ENCODE measurements around the gene EFCAB11. TPM values are rescaled to one million over a fixed set of nuclear protein-coding genes. Genes with fewer than 3 reads are reported as not detected.

EFCAB11 gene
- total RNA-seq, 1 experiment from 2014 or later = 18.1 TPM

DNA sequence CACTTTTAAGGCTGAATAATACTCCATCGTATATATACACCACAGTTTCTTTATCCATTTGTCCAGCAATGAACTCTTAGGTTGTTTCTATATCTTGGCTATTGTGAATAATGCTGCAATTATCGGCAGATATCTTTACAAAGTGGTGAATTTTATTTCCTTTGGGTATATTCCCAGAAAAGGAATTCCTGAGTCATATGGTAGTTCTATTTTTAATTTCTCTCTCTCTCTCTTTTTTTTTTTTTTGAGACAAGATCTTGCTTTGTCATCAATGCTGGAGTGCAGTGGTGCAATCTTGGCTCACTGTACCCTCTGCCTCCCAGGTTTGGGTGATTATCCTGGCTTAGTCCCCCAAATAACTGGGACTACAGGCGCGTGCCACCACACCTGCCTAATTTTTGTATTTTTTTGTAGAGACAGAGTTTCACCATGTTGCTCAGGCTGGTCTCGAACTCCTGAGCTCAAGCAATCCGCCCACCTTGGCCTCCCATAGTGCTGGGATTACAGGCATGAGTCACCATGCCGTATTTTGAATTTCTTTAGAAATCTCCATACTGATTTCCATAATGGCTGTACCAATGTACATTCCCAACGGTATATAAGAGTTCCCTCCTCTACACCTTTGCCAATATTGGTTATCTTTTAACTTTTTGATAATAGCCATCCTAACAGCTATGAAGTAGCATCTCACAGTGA is 98.4 kb downstream of the EFCAB11 start:
- no peaks in the 10 kb centered on the region for H3K9me3 ChIP-seq (ENCODE audit: control insufficient read depth in 1 of 2, insufficient read depth in 1 of 2, low read depth in 1 of 2, low read length in 2 of 2)
- no peak overlapping the region for H3K4me2 ChIP-seq (ENCODE audit: low read length)
- CTCF ChIA-PET = no interaction called here
- no peak overlapping the region for H2AFZ ChIP-seq (ENCODE audit: low read depth, low read length, poor library complexity, severe bottlenecking)
- POLR2A ChIA-PET = no interaction called here
- H3K79me2 ChIP-seq (ENCODE audit: insufficient read depth, low read length) = no peaks in the 10 kb centered on the region
- no peaks in the 10 kb centered on the region for H3K27me3 ChIP-seq (ENCODE audit: insufficient read depth, low read length)
- no peak overlapping the region for H3K4me3 ChIP-seq (replicated peaks in 1 of 2; ENCODE audit: low read depth in 1 of 2, low read length in 2 of 2)
- no peak for DNase-seq (ENCODE audit: low read depth, low spot score)
- no peaks in the 10 kb centered on the region for H4K20me1 ChIP-seq (ENCODE audit: insufficient read depth)
- intact Hi-C loops (cut with micrococcal nuclease) = no loop called here
- no peaks in the 10 kb centered on the region for H3K9me2 ChIP-seq (ENCODE audit: insufficient read depth)
- H3K4me1 ChIP-seq (ENCODE audit: control insufficient read depth in 1 of 2, insufficient read depth in 2 of 2, low read length in 2 of 2) = no peaks in the 10 kb centered on the region
- H3K27ac ChIP-seq (ENCODE audit: low read depth, low read length) = no peak overlapping the region
- no peaks in the 10 kb centered on the region for H3K36me3 ChIP-seq (ENCODE audit: control insufficient read depth in 1 of 2, insufficient read depth in 2 of 2, low read length in 2 of 2)
- no TSS peak for BruUV-seq (replicated peaks)
- RAD21 ChIA-PET (ENCODE audit: low non-redundant PET in 1 of 2, low total read pairs in 2 of 2, uncharacterized antibody in 2 of 2, unreplicated experiment in 2 of 2) = no interaction called here
- no peak for ATAC-seq
- H3K9ac ChIP-seq (ENCODE audit: low read length) = no peak overlapping the region
- TF ChIP-seq JUND (IDR thresholded peaks at IDR 0.05) = no peak
- TF ChIP-seq EZH2 (IDR thresholded peaks at IDR 0.05) = no peak
- TF ChIP-seq, protein P1, sequence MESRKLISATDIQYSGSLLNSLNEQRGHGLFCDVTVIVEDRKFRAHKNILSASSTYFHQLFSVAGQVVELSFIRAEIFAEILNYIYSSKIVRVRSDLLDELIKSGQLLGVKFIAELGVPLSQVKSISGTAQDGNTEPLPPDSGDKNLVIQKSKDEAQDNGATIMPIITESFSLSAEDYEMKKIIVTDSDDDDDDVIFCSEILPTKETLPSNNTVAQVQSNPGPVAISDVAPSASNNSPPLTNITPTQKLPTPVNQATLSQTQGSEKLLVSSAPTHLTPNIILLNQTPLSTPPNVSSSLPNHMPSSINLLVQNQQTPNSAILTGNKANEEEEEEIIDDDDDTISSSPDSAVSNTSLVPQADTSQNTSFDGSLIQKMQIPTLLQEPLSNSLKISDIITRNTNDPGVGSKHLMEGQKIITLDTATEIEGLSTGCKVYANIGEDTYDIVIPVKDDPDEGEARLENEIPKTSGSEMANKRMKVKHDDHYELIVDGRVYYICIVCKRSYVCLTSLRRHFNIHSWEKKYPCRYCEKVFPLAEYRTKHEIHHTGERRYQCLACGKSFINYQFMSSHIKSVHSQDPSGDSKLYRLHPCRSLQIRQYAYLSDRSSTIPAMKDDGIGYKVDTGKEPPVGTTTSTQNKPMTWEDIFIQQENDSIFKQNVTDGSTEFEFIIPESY (IDR thresholded peaks at IDR 0.05; ENCODE audit: extremely low read depth, insufficient replicate concordance, low read length) = no peak
- TF ChIP-seq CEBPB (IDR thresholded peaks at IDR 0.05; ENCODE audit: low read depth) = no peak
- no peak for TF ChIP-seq SIN3A (IDR thresholded peaks at IDR 0.05; ENCODE audit: low read depth)
- TF ChIP-seq YY1 (IDR thresholded peaks at IDR 0.05; ENCODE audit: extremely low read depth, insufficient replicate concordance, low read depth, low read length) = no peak
- TF ChIP-seq, protein P2, sequence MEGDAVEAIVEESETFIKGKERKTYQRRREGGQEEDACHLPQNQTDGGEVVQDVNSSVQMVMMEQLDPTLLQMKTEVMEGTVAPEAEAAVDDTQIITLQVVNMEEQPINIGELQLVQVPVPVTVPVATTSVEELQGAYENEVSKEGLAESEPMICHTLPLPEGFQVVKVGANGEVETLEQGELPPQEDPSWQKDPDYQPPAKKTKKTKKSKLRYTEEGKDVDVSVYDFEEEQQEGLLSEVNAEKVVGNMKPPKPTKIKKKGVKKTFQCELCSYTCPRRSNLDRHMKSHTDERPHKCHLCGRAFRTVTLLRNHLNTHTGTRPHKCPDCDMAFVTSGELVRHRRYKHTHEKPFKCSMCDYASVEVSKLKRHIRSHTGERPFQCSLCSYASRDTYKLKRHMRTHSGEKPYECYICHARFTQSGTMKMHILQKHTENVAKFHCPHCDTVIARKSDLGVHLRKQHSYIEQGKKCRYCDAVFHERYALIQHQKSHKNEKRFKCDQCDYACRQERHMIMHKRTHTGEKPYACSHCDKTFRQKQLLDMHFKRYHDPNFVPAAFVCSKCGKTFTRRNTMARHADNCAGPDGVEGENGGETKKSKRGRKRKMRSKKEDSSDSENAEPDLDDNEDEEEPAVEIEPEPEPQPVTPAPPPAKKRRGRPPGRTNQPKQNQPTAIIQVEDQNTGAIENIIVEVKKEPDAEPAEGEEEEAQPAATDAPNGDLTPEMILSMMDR (IDR thresholded peaks at IDR 0.05 in 2 of 3, conservative IDR thresholded peaks at IDR 0.05 in 1 of 3; ENCODE audit: borderline replicate concordance in 1 of 3, insufficient read depth in 1 of 3, low read depth in 2 of 3, low read length in 2 of 3) = no peak
- no peak for TF ChIP-seq RAD21 (IDR thresholded peaks at IDR 0.05; ENCODE audit: low read depth)
- TF ChIP-seq ZNF274 (IDR thresholded peaks at IDR 0.05; ENCODE audit: low read depth, low read length) = no peak
- TF ChIP-seq, protein P3, sequence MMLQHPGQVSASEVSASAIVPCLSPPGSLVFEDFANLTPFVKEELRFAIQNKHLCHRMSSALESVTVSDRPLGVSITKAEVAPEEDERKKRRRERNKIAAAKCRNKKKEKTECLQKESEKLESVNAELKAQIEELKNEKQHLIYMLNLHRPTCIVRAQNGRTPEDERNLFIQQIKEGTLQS (IDR thresholded peaks at IDR 0.05) = no peak
- TF ChIP-seq SRF (IDR thresholded peaks at IDR 0.05; ENCODE audit: low read depth) = no peak
- no peak for TF ChIP-seq POLR2A (IDR thresholded peaks at IDR 0.05; ENCODE audit: borderline replicate concordance, extremely low read depth, insufficient read depth, insufficient read length)
- TF ChIP-seq, protein P4, sequence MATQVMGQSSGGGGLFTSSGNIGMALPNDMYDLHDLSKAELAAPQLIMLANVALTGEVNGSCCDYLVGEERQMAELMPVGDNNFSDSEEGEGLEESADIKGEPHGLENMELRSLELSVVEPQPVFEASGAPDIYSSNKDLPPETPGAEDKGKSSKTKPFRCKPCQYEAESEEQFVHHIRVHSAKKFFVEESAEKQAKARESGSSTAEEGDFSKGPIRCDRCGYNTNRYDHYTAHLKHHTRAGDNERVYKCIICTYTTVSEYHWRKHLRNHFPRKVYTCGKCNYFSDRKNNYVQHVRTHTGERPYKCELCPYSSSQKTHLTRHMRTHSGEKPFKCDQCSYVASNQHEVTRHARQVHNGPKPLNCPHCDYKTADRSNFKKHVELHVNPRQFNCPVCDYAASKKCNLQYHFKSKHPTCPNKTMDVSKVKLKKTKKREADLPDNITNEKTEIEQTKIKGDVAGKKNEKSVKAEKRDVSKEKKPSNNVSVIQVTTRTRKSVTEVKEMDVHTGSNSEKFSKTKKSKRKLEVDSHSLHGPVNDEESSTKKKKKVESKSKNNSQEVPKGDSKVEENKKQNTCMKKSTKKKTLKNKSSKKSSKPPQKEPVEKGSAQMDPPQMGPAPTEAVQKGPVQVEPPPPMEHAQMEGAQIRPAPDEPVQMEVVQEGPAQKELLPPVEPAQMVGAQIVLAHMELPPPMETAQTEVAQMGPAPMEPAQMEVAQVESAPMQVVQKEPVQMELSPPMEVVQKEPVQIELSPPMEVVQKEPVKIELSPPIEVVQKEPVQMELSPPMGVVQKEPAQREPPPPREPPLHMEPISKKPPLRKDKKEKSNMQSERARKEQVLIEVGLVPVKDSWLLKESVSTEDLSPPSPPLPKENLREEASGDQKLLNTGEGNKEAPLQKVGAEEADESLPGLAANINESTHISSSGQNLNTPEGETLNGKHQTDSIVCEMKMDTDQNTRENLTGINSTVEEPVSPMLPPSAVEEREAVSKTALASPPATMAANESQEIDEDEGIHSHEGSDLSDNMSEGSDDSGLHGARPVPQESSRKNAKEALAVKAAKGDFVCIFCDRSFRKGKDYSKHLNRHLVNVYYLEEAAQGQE (IDR thresholded peaks at IDR 0.05; ENCODE audit: low read depth) = no peak
